Measurements from ENCODE around the gene PPHLN1. TPM values are rescaled to one million over a fixed set of nuclear protein-coding genes. Genes with fewer than 3 reads are reported as not detected.

The PPHLN1 gene
- total and polyA plus RNA-seq, 4 experiments from 2014 or later: 98.0 to 160 (median 128) TPM

DNA sequence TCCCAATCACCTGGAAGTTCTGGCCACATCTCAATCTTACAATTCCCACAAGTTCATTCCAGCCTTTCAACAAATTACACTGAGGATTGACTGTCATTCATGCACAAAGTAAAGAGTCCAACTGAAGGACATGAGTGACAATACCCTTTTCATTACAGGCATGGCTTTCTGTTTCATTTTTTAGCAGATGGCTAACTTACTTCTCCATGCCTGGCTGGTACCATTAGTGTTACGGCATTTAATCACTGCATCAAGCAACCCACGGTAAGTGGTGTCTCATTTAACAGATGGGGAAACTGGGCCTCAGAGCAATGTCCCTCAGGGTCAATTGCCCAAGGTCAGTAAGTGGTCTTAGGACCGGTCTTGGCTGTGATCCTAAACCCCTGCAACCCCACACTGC is 149.1 kb downstream of the PPHLN1 start:
- Mint-ChIP-seq H3K27ac (no peak overlapping the region), H3K36me3 (no peaks in the 10 kb centered on the region), H3K4me3 (no peak overlapping the region), H3K9me3 (peaks cover 0 to 2% (median 0%) of the 10 kb centered on the region in 8 donors), H3K27me3 (peaks cover 28 to 42% of the 10 kb centered on the region in 2 donors), H3K4me1 (no peaks in the 10 kb centered on the region)
- no peak for DNase-seq
- no peak overlapping the region for H3K4me3 ChIP-seq (ENCODE audit: low read length in 2 of 2)
- H3K27ac ChIP-seq (ENCODE audit: low read depth, low read length): no peak overlapping the region
- peaks cover 6% of the 10 kb centered on the region for H3K27me3 ChIP-seq (ENCODE audit: insufficient read depth, low read length)
- H3K36me3 ChIP-seq (ENCODE audit: insufficient read depth, low read length): no peaks in the 10 kb centered on the region
- H3K9me3 ChIP-seq (ENCODE audit: control insufficient read depth in 1 of 2, low read length in 2 of 2): no peaks in the 10 kb centered on the region
- intact Hi-C loops (cut with micrococcal nuclease): no loop called here
- POLR2A ChIA-PET (ENCODE audit: partially characterized antibody): no interaction called here
- CTCF ChIA-PET (ENCODE audit: partially characterized antibody): interaction anchor here (0.7 kb wide), 1 partner anchor 312 kb away, joined by 3 read pairs; no protein-coding TSS in a partner anchor
- no peaks in the 10 kb centered on the region for H3K4me1 ChIP-seq (ENCODE audit: insufficient read depth, low read length)

DNA sequence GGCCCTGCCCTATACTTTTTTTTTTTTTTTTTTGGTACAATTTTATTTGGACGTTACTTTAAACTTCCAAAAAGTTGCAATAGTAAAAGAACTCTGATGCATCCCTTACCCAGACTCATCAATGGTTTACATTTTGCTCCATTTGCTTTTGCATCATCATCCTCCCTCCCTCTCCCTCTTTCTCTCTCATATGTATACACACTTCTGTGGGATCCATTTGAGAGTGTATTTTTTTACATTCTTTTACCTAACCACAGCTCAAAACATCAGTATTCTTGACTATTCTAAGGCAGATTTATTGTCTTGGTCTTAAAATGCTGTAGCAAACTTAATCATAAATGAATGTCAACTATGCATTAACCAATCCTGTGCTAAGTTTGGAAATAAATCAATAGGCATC is 152.0 kb downstream of the PPHLN1 start:
- Histone ChIP-seq H3K36me3 (ENCODE audit: insufficient read depth, low read length) (no peaks in the 10 kb centered on the region), H3K4me1 (ENCODE audit: insufficient read depth, low read length) (peaks cover 8% of the 10 kb centered on the region), H3K4me3 (ENCODE audit: low read length in 2 of 2) (no peak overlapping the region), H3K27ac (ENCODE audit: low read depth, low read length) (no peak overlapping the region), H3K9me3 (ENCODE audit: control insufficient read depth in 1 of 2, low read length in 2 of 2) (no peaks in the 10 kb centered on the region), H3K27me3 (ENCODE audit: insufficient read depth, low read length) (peaks cover 28% of the 10 kb centered on the region)
- H3K4me3 Mint-ChIP-seq: no peak overlapping the region
- CTCF ChIA-PET (ENCODE audit: partially characterized antibody): interaction anchor here (1.4 kb wide), 1 partner anchor 10 kb away, joined by 4 read pairs; no protein-coding TSS in a partner anchor
- peaks cover 2 to 10% (median 7%) of the 10 kb centered on the region in 4 donors for H3K4me1 Mint-ChIP-seq
- POLR2A ChIA-PET (ENCODE audit: partially characterized antibody): no interaction called here
- peaks cover 0 to 2% (median 0%) of the 10 kb centered on the region in 8 donors for H3K9me3 Mint-ChIP-seq
- H3K27ac Mint-ChIP-seq: peak overlapping the region in 1 of 7 donors; percentile 10
- no peaks in the 10 kb centered on the region for H3K36me3 Mint-ChIP-seq
- peaks cover 42 to 48% of the 10 kb centered on the region in 2 donors for H3K27me3 Mint-ChIP-seq
- DNase-seq: no peak
- intact Hi-C loops (cut with micrococcal nuclease): no loop called here

DNA sequence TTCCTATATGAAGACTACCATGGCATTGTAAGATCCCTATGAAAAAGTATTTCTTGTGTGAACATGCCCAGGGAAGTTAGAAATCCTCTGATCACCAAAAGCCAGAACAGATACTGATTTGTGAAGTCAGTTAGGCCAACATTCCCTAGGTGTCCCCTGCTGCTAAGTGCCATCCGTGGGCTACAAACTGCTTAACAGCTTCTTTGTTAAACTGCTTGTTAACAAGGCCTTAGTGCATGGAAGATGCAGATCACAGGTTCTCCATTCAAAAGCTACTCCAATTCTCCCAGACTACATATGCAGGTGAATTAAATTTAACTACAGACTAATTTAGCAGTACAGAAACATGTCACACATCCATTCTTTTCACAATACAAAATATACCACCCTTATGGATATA is 155.4 kb downstream of the PPHLN1 start:
- Histone ChIP-seq H3K4me1 (ENCODE audit: insufficient read depth, low read length) (peaks cover 14% of the 10 kb centered on the region), H3K36me3 (ENCODE audit: insufficient read depth, low read length) (no peaks in the 10 kb centered on the region), H3K4me3 (ENCODE audit: low read length in 2 of 2) (no peak overlapping the region), H3K27me3 (ENCODE audit: insufficient read depth, low read length) (peaks cover 25% of the 10 kb centered on the region), H3K9me3 (ENCODE audit: control insufficient read depth in 1 of 2, low read length in 2 of 2) (no peaks in the 10 kb centered on the region), H3K27ac (ENCODE audit: low read depth, low read length) (no peak overlapping the region)
- intact Hi-C loops (cut with micrococcal nuclease): loop anchor here (5.0 kb wide), 3 partner anchors 86 to 1401 kb away; no protein-coding TSS in a partner anchor
- ChIA-PET POLR2A (ENCODE audit: partially characterized antibody) (no interaction called here), CTCF (ENCODE audit: partially characterized antibody) (interaction anchor here (1.6 to 2.2 kb wide), 2 partner anchors 11 to 20 kb away, joined by 3 to 5 read pairs; no protein-coding TSS in a partner anchor)
- no peak for DNase-seq
- Mint-ChIP-seq H3K4me1 (peaks cover 6 to 17% (median 13%) of the 10 kb centered on the region in 4 donors), H3K9me3 (peaks cover 0 to 2% (median 0%) of the 10 kb centered on the region in 8 donors), H3K27me3 (peaks cover 49 to 53% of the 10 kb centered on the region in 2 donors), H3K36me3 (peaks cover 0 to 3% of the 10 kb centered on the region in 2 donors), H3K4me3 (peak overlapping the region in 1 of 8 donors; percentile 61), H3K27ac (no peak overlapping the region)

DNA sequence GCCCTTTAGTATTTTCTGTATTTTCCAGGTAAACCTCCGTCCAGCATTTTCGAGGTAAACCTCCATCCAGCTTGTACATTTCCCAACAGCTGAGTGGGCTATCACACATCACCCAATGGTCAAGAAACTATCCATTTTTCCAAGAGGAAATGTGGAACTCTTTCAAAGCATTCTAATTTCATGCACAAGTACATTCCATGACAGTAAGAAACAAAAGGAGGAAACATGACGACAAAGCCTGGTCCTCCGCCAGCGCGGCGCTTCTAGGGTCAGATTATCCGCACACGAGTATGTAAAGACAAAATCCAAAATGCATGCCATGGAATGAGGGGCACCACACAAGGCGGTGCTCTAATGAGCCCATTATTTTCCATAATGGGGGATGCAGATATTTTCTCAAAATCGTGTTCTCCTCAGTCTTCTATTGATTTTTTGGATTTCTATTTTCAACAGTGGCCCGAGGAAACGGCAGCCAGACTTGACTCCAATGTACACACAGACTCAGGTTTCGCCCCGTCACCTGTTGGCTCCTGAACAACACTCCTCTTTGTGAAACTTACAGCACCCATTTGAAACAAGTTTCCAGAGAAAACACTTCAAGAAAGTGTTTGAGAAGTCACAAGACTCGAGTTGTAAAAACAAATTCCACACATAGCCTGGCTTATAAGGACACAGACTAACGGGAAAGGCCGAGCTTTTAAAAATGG is 156.2 kb downstream of the PPHLN1 start:
- intact Hi-C loops (cut with micrococcal nuclease): loop anchor here (5.0 kb wide), 3 partner anchors 85 to 1400 kb away; no protein-coding TSS in a partner anchor
- H3K27me3 ChIP-seq (ENCODE audit: insufficient read depth, low read length): peaks cover 25% of the 10 kb centered on the region
- peak overlapping the region; percentile 51 to 80 (median 76) for H3K4me3 Mint-ChIP-seq
- ChIA-PET POLR2A (ENCODE audit: partially characterized antibody) (no interaction called here), CTCF (ENCODE audit: partially characterized antibody) (interaction anchor here (1.0 to 2.2 kb wide), 4 partner anchors 9 to 21 kb away, joined by 3 to 5 read pairs (median 4); no protein-coding TSS in a partner anchor)
- no peak overlapping the region for H3K27ac ChIP-seq (ENCODE audit: low read depth, low read length)
- H3K4me1 Mint-ChIP-seq: peaks cover 6 to 17% (median 13%) of the 10 kb centered on the region in 4 donors
- H3K4me3 ChIP-seq (ENCODE audit: low read length in 2 of 2): no peak overlapping the region
- no peak overlapping the region for H3K27ac Mint-ChIP-seq
- H3K36me3 ChIP-seq (ENCODE audit: insufficient read depth, low read length): no peaks in the 10 kb centered on the region
- peaks cover 49 to 57% of the 10 kb centered on the region in 2 donors for H3K27me3 Mint-ChIP-seq
- DNase-seq: peak in 1 of 5 donors; percentile 2
- peaks cover 0 to 2% (median 0%) of the 10 kb centered on the region in 8 donors for H3K9me3 Mint-ChIP-seq
- peaks cover 14% of the 10 kb centered on the region for H3K4me1 ChIP-seq (ENCODE audit: insufficient read depth, low read length)
- no peaks in the 10 kb centered on the region for H3K9me3 ChIP-seq (ENCODE audit: control insufficient read depth in 1 of 2, low read length in 2 of 2)
- H3K36me3 Mint-ChIP-seq: peaks cover 0 to 3% of the 10 kb centered on the region in 2 donors

DNA sequence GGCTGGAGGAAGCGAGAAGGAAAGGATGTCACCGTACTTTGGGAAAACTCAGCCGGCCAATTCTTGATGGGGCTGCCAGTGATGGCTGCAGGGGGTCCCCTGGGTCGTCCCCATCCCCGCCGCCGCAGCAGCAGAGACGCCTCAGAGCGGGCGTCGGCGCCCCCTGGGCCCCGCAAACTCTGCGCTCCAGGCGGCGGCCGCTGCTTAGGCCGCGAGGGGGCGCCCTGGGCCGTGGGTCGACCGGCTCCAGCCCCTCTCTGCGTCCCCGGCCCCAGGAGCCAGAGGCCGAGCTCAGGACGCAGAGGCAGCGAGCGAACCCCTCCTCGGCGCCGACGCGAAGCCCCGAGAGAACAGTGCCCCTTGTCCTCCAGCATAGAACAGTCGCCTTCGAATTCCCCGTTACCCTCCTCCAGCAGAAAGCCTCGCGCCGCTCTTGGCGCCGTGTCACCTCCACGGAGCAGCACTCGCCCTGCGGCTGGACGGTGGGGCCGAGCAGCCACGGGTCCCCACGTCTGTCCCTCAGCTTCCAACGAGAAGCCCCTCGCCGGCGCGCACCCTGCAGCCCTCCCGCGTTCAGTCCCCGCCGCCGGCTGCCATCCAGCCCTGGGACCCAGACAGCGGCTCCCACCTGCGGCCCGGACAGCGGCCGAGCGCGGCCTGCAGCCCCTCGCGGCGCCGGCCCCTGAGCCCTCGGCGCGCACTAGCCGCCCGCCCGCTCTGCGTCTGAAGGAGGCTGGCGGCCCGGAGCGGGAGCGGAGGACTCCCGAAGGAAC is 157.0 kb downstream of the PPHLN1 start:
- Mint-ChIP-seq H3K9me3 (peaks cover 0 to 2% (median 0%) of the 10 kb centered on the region in 8 donors), H3K27me3 (peaks cover 46 to 60% of the 10 kb centered on the region in 2 donors), H3K36me3 (peaks cover 0 to 3% of the 10 kb centered on the region in 2 donors), H3K27ac (no peak overlapping the region), H3K4me3 (peak overlapping the region; percentile 75 to 82 (median 79)), H3K4me1 (peaks cover 6 to 17% (median 13%) of the 10 kb centered on the region in 4 donors)
- peaks cover 25% of the 10 kb centered on the region for H3K27me3 ChIP-seq (ENCODE audit: insufficient read depth, low read length)
- DNase-seq: peak; percentile 15 to 38 (median 28)
- H3K4me1 ChIP-seq (ENCODE audit: insufficient read depth, low read length): peaks cover 14% of the 10 kb centered on the region
- CTCF ChIA-PET (ENCODE audit: partially characterized antibody): interaction anchor here (0.7 to 2.2 kb wide), 7 partner anchors 8 to 1388 kb away, joined by 3 to 5 read pairs (median 3); no protein-coding TSS in a partner anchor
- POLR2A ChIA-PET (ENCODE audit: partially characterized antibody): no interaction called here
- H3K4me3 ChIP-seq (ENCODE audit: low read length in 2 of 2): peak overlapping the region in 1 of 2 donors; percentile 51
- no peak overlapping the region for H3K27ac ChIP-seq (ENCODE audit: low read depth, low read length)
- intact Hi-C loops (cut with micrococcal nuclease): loop anchor here (5.0 kb wide), 3 partner anchors 84 to 1399 kb away; no protein-coding TSS in a partner anchor
- H3K36me3 ChIP-seq (ENCODE audit: insufficient read depth, low read length): no peaks in the 10 kb centered on the region
- H3K9me3 ChIP-seq (ENCODE audit: control insufficient read depth in 1 of 2, low read length in 2 of 2): no peaks in the 10 kb centered on the region

DNA sequence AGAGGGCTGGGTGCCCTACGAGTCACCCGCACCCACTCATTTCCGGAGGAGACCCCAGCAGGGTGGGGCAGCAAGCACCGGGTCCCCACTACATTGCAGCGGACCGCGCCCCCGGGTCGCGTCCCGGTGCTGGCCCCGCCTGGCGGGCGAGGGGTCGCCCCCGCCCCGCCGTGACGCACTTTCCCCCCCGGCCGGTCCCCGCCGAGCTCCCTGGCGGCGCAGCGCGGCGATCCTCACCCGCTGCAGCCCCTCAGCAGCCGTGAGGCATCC is 157.5 kb downstream of the PPHLN1 start:
- Mint-ChIP-seq H3K9me3 (peaks cover 0 to under 1% (median 0%) of the 10 kb centered on the region in 8 donors), H3K27me3 (peaks cover 44 to 59% of the 10 kb centered on the region in 2 donors), H3K27ac (no peak overlapping the region), H3K36me3 (peaks cover 0 to 3% of the 10 kb centered on the region in 2 donors), H3K4me3 (peak overlapping the region; percentile 74 to 90 (median 82)), H3K4me1 (peaks cover 6 to 17% (median 13%) of the 10 kb centered on the region in 4 donors)
- Histone ChIP-seq H3K4me1 (ENCODE audit: insufficient read depth, low read length) (peaks cover 14% of the 10 kb centered on the region), H3K4me3 (ENCODE audit: low read length in 2 of 2) (peak overlapping the region in 1 of 2 donors; percentile 51), H3K27me3 (ENCODE audit: insufficient read depth, low read length) (peaks cover 25% of the 10 kb centered on the region), H3K36me3 (ENCODE audit: insufficient read depth, low read length) (no peaks in the 10 kb centered on the region), H3K27ac (ENCODE audit: low read depth, low read length) (no peak overlapping the region), H3K9me3 (ENCODE audit: control insufficient read depth in 1 of 2, low read length in 2 of 2) (no peaks in the 10 kb centered on the region)
- ChIA-PET POLR2A (ENCODE audit: partially characterized antibody) (no interaction called here), CTCF (ENCODE audit: partially characterized antibody) (interaction anchor here (0.7 to 2.2 kb wide), 6 partner anchors 7 to 1388 kb away, joined by 3 to 5 read pairs (median 4); no protein-coding TSS in a partner anchor)
- DNase-seq: peak in 4 of 5 donors; percentile 6 to 17 (median 12)
- intact Hi-C loops (cut with micrococcal nuclease): loop anchor here (5.0 kb wide), 3 partner anchors 84 to 1399 kb away; no protein-coding TSS in a partner anchor
